AG04450 (cell line): ENCODE results near the gene PNPLA3. TPM values are rescaled to one million over a fixed set of nuclear protein-coding genes. Genes with fewer than 3 reads are reported as not detected.

ENCODE experiments used
- CTCF ChIA-PET: fragments of 300-600, 350-600 bp; formaldehyde crosslinking; extraction: SDS; loops from one replicate; lab custom pipeline; 2022; ENCODE audit warnings: antibody characterized with exemption, inconsistent platforms; lab: Charles Lee
- POLR2A ChIA-PET: fragments of 350-600 bp; formaldehyde crosslinking; extraction: SDS; loops from one replicate; lab custom pipeline; 2021; ENCODE audit warnings: antibody characterized with exemption, inconsistent platforms; lab: Yijun Ruan, JAX
- DNase-seq: peaks from one replicate; pipeline ENCODE4 v3.0.0-alpha.2; 2011; ENCODE audit warnings: low read depth, low spot score
- H3K27ac ChIP-seq: one replicate; pipeline ENCODE4 v1.5.1; 2012; ENCODE audit warnings: low read depth, low read length, control low read depth
- H3K27me3 ChIP-seq: one replicate; pipeline ENCODE4 v1.6.0; 2012; ENCODE audit warnings: low read length; ENCODE audit not compliant: control insufficient read depth, insufficient read depth
- H3K4me3 ChIP-seq: 2 replicates; pipeline ENCODE4 v1.5.1; 2011; ENCODE audit warnings: mild to moderate bottlenecking, low read depth, low read length, control low read depth
- H3K9me3 ChIP-seq: 2 replicates; pipeline ENCODE4 v1.5.1; 2012; ENCODE audit warnings: low read length; ENCODE audit not compliant: control insufficient read depth, insufficient read depth
- CTCF ChIP-seq: IDR thresholded peaks from 2 replicates; pipeline ENCODE4 v1.5.1; 2011; ENCODE audit warnings: low read depth, low read length, control low read depth, inconsistent platforms
- polyA plus RNA-seq: library from polyadenylated mRNA; depleted of rRNA; stranded (reverse); fragments of >200 nt; gene quantifications from 2 replicates; pipeline ENCODE4 v1.2.3, GENCODE V29; 2011

Gene PNPLA3
- polyA plus RNA-seq, 1 experiment = 3.9 TPM

DNA sequence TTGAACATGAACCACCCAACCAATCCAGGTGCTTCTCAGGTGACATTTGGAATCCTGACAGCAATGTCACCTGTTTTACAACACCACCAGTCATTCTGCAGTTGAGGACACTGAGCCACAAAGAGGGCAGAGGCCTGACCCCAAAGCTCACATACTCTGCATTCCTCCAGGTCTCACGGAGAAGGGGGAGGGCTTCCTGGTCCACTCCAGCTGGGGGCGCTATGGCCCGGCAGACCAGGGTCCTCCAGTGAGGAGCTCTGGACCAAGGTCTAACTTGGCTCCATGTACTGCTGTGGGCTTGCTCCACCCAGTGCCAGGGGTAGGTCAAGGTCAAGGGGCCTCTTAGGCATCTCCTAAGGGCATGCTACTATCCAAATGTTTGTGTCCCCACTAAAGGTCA, 1.5 kb upstream of the PNPLA3 start:
- Histone ChIP-seq H3K27ac (peak overlapping the region; percentile 31), H3K27me3 (no peaks in the 10 kb centered on the region), H3K4me3 (no peak overlapping the region), H3K9me3 (peaks cover 3% of the 10 kb centered on the region; the same call in 1 of the 2 replicates)
- ChIA-PET CTCF (interaction anchor here (1.3 kb wide), 1 partner anchor 24 kb away, joined by 5 read pairs; no protein-coding TSS in a partner anchor), POLR2A (no interaction called here)
- TF ChIP-seq CTCF = peak; percentile 13; the same call in 1 of the 2 replicates
- DNase-seq = no peak

DNA sequence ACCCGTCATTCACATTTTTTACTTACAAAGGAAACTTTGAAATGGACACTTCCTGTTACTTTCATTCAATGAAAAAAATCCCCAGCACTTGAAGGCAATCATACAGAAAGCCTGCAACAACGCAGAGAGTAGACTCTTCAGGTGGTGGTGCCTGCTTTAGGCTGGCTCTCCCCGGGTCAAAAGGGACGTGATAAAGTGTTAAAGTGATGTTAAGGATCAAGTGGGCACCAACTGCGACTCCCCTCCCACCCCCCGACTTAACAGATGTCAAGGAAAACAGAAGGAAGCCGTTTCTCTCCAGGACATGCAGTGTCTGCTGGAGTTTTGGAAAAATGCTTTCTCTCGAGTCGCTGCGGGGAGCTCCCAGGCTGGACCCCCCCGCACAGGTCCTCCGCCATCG, 414 bp upstream of the PNPLA3 start:
- TF ChIP-seq CTCF = no peak
- DNase-seq = no peak
- Histone ChIP-seq H3K27ac (peak overlapping the region; percentile 2), H3K27me3 (no peaks in the 10 kb centered on the region), H3K4me3 (peak overlapping the region; percentile 56), H3K9me3 (peaks cover 3% of the 10 kb centered on the region; the same call in 1 of the 2 replicates)
- ChIA-PET CTCF (interaction anchor here (0.6 to 2.8 kb wide), 4 partner anchors 23 to 79 kb away, joined by 3 to 13 read pairs (median 4); no protein-coding TSS in a partner anchor), POLR2A (interaction anchor here (0.9 to 1.5 kb wide), 3 partner anchors 23 to 32 kb away, joined by 3 to 7 read pairs (median 3); partner anchors contain the start of gene SAMM50)

DNA sequence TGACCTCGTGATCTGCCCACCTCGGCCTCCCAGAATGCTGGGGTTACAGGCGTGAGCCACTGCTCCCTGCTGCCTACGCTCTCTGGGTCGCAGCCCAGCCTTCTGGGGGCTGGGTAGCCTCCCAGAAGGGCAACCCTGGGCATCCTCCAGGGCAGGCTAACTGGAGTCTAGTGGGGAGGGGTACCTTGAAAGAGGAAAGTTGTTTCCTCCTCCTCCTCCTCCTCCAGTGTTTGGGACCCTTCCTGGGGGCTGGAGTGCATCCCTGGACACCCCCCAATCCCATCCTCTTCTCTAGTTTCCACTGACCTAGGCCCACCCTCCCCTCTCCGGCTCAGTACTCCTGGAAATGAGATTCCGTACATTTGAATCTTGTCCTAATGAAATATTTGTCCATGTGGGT, 1.3 kb downstream of the PNPLA3 start:
- ChIA-PET CTCF (interaction anchor here (0.7 to 2.8 kb wide), 3 partner anchors 21 to 26 kb away, joined by 3 to 13 read pairs (median 3); no protein-coding TSS in a partner anchor), POLR2A (interaction anchor here (0.7 to 1.5 kb wide), 2 partner anchors 27 to 374 kb away, joined by 3 read pairs; no protein-coding TSS in a partner anchor)
- Histone ChIP-seq H3K27ac (no peak overlapping the region), H3K27me3 (no peaks in the 10 kb centered on the region), H3K4me3 (peak overlapping the region; percentile 32), H3K9me3 (peaks cover 3% of the 10 kb centered on the region; the same call in 1 of the 2 replicates)
- no peak for DNase-seq
- TF ChIP-seq CTCF = no peak

DNA sequence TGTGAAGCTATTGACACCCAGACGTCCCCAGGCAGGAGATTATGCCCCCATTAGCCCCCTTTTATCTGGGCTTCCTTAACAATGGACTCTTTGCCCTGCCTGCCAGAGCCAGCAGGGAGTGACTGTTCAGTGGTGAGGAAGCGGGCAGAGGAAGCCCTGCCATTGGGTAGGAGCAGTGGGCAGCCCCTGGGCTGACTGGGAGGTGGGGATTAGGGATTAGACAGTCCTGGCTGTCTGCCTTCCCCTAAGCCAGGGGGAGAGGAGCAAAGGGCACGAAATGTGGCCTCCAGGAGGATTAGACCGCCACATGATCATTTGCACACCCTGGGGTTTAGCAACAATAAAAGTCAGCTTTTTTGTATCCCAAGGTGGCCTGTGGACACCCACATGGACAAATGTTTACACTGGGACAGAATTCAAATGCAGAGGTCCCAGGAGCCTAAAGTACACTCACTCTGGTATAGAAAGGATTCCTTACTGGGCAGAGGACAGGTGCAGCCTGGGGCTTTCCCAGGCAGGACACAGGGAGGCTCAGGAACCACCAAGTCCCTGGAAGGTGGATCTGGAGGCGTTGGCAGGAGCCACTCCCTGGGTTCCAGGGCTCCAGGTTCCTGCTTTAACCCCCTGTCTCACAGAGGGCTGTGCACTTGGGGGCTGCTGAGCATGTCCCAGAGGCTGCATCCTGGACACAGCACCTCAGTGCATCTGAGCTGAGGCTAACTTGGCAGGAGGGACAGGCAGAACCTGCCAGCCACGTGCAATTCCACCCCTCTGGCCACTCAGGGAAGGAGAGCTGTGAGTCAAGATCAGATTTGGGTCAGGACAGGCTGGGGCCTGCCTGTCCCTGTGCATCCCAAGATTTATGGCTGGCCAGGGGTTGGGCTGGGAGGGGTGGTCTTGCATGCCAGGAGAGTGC, 2.1 kb downstream of the PNPLA3 start:
- no peak for DNase-seq
- H3K4me3 ChIP-seq = no peak overlapping the region
- ChIA-PET CTCF (interaction anchor here (2.8 kb wide), 1 partner anchor 21 kb away, joined by 13 read pairs; no protein-coding TSS in a partner anchor), POLR2A (no interaction called here)
- H3K9me3 ChIP-seq = peaks cover 3% of the 10 kb centered on the region; the same call in 1 of the 2 replicates
- H3K27me3 ChIP-seq = no peaks in the 10 kb centered on the region
- TF ChIP-seq CTCF = no peak
- H3K27ac ChIP-seq = no peak overlapping the region

GRCh38 chr22:43926349-43926710, 2.7 kb downstream of the PNPLA3 start:
- no peak for DNase-seq
- CTCF ChIA-PET = no interaction called here
- Histone ChIP-seq H3K27ac (no peak overlapping the region), H3K9me3 (peaks cover 3% of the 10 kb centered on the region; the same call in 1 of the 2 replicates), H3K4me3 (no peak overlapping the region), H3K27me3 (no peaks in the 10 kb centered on the region)
- TF ChIP-seq CTCF = no peak
- POLR2A ChIA-PET = no interaction called here
